HS-27A (cell line): ENCODE measurements around the gene DCDC2B.
"Not testable (repeated sequence)": the region's sequence is repeated elsewhere in the genome, so short reads cannot be mapped to it uniquely, and the experiment has no call there.

ENCODE experiments used
- DNase-seq: peaks from one replicate; pipeline ENCODE4 v3.0.0-alpha.2; 2012; ENCODE audit warnings: low read depth, missing footprints

Gene DCDC2B

GRCh38 chr1:32256473-32257226, 47.8 kb downstream of the DCDC2B start:
- no peak for DNase-seq

GRCh38 chr1:32257227-32257508, 48.3 kb downstream of the DCDC2B start:
- DNase-seq, result no peak

- DNase-seq, result not testable (repeated sequence)
Measured at GRCh38 chr1:32263236-32263593, 54.3 kb downstream of the DCDC2B start.

DNA sequence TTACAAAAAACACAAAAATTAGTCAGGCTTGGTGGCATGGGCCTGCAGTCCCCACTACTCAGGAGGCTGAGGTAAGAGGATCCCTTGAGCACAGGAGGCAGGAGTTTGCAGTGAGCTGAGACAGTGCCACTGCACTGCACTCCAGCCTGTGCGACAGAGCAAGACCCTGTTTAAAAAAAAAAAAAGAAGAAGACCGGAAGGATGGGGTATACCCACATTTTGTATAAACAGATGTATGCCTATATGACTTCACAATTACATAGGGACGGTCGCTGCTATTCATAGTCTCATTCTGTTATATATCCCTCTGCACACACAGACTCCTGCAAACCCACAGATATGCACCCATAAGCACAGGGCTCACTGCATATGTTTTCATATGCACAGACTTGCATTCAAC, 54.9 kb downstream of the DCDC2B start:
- no peak for DNase-seq
